AG09319 (cell line): ENCODE data around the gene SLC17A6.

Source experiments
- DNase-seq: peaks from one replicate; pipeline ENCODE4 v3.0.0-alpha.2; 2010; ENCODE audit warnings: low read depth; ENCODE audit errors: extremely low read depth
- TF ChIP-seq, protein P1 (sequence below): IDR thresholded peaks from 2 replicates; pipeline ENCODE4 v1.5.1; 2011; ENCODE audit warnings: low read depth, mild to moderate bottlenecking, inconsistent platforms, low read length, moderate library complexity

The SLC17A6 gene

GRCh38 chr11:22390283-22390655 lies 52.1 kb downstream of the SLC17A6 start:
- no peak for DNase-seq
- TF ChIP-seq, protein P1, sequence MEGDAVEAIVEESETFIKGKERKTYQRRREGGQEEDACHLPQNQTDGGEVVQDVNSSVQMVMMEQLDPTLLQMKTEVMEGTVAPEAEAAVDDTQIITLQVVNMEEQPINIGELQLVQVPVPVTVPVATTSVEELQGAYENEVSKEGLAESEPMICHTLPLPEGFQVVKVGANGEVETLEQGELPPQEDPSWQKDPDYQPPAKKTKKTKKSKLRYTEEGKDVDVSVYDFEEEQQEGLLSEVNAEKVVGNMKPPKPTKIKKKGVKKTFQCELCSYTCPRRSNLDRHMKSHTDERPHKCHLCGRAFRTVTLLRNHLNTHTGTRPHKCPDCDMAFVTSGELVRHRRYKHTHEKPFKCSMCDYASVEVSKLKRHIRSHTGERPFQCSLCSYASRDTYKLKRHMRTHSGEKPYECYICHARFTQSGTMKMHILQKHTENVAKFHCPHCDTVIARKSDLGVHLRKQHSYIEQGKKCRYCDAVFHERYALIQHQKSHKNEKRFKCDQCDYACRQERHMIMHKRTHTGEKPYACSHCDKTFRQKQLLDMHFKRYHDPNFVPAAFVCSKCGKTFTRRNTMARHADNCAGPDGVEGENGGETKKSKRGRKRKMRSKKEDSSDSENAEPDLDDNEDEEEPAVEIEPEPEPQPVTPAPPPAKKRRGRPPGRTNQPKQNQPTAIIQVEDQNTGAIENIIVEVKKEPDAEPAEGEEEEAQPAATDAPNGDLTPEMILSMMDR = no peak

DNA sequence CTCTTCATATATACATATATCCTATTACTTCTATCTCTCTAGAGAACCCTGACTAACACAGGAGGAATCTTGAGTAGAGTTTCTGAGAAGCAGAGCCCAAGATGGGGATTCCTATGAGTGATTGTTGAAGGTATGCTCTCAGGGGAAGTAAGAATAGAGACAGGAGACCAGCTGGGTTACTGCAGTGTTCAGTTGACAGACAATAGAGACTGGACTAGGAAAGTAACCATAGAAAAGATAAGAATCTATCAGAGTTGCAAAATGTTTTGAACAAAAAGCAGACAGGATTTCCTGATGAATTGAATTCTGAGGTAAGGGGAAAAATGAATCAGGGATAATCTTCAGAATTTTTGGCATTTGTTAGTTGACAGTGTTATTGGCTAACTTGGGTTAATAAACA lies 54.4 kb downstream of the SLC17A6 start:
- TF ChIP-seq, protein P1 = no peak
- no peak for DNase-seq

- TF ChIP-seq, protein P1 = no peak
- DNase-seq = no peak
Measured at GRCh38 chr11:22405377-22405776, 67.2 kb downstream of the SLC17A6 start.

- DNase-seq = no peak
- TF ChIP-seq, protein P1 = no peak
Measured at GRCh38 chr11:22407267-22407666, 69.1 kb downstream of the SLC17A6 start.

DNA sequence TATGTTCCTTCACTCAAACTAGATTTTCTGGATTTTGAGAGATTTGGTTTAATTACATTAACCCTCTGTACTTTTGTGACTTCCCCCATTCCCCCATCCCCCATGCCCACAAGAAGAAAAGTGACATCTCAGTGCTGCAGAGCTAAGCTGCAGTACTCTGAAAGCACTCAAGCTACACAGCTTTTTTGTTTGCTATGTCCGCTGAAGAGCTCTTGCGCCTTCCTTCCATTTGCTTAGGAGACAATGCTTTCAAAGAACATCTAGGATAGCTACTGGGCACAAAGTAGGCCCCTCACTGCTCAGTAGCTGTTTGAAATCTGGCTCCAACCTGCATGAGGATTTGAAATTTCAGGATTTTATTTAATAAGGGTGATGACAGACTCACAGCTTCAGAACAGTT lies 69.7 kb downstream of the SLC17A6 start:
- TF ChIP-seq, protein P1 = no peak
- DNase-seq = no peak

- TF ChIP-seq, protein P1 = no peak
- DNase-seq = no peak
Measured at GRCh38 chr11:22415476-22415875, 77.3 kb downstream of the SLC17A6 start.

GRCh38 chr11:22416462-22416861 lies 78.3 kb downstream of the SLC17A6 start:
- DNase-seq = no peak
- TF ChIP-seq, protein P1 = no peak
